DOHH2 (cell line): ENCODE data around the gene RNPEPL1.

ENCODE experiments used
- H3F3A ChIP-seq: fragments of 200-600 bp; sonication (generic), shearing (Covaris generic); 2 replicates; pipeline ENCODE4 v1.6.0; 2016; ENCODE audit warnings: antibody characterized with exemption, mild to moderate bottlenecking; ENCODE audit not compliant: control insufficient read depth, insufficient read depth
- H3K27ac ChIP-seq: fragments of 200-600 bp; sonication (generic); 2 replicates; pipeline ENCODE4 v1.5.1; 2014; ENCODE audit warnings: low read depth, mild to moderate bottlenecking, low read length, moderate library complexity
- H3K27me3 ChIP-seq: fragments of 200-600 bp; sonication (generic); 2 replicates; pipeline ENCODE4 v1.6.1; 2014; ENCODE audit warnings: mild to moderate bottlenecking, low read length, mixed read lengths; ENCODE audit not compliant: control insufficient read depth
- H3K36me3 ChIP-seq: fragments of 200-600 bp; sonication (generic); 2 replicates; pipeline ENCODE4 v1.6.1; 2014; ENCODE audit warnings: mild to moderate bottlenecking, low read length, moderate library complexity, mixed read lengths; ENCODE audit not compliant: control insufficient read depth
- H3K4me1 ChIP-seq: fragments of 200-600 bp; sonication (generic); 2 replicates; pipeline ENCODE4 v1.6.1; 2014; ENCODE audit warnings: mild to moderate bottlenecking, low read length, mixed read lengths; ENCODE audit not compliant: control insufficient read depth
- H3K4me2 ChIP-seq: fragments of 200-600 bp; sonication (generic); 2 replicates; pipeline ENCODE4 v1.6.0; 2014; ENCODE audit warnings: mild to moderate bottlenecking, low read length, moderate library complexity
- H3K4me3 ChIP-seq: fragments of 200-600 bp; sonication (generic); 2 replicates; pipeline ENCODE4 v1.5.1; 2014; ENCODE audit warnings: mild to moderate bottlenecking, low read length, mixed read lengths
- H3K79me2 ChIP-seq: fragments of 200-600 bp; sonication (generic); 2 replicates; pipeline ENCODE4 v1.6.1; 2014; ENCODE audit warnings: mild to moderate bottlenecking, low read length, mixed read lengths; ENCODE audit not compliant: control insufficient read depth
- H3K9me2 ChIP-seq: fragments of 200-600 bp; sonication (generic); replicated peaks from 2 replicates; pipeline ENCODE4 v1.6.1; 2014; ENCODE audit warnings: mild to moderate bottlenecking, low read length, mixed read lengths; ENCODE audit not compliant: control insufficient read depth
- H3K9me3 ChIP-seq: fragments of 200-600 bp; sonication (generic); 2 replicates; pipeline ENCODE4 v1.6.1; 2014; ENCODE audit warnings: antibody characterized with exemption, low read length, mixed read lengths; ENCODE audit not compliant: control insufficient read depth, insufficient read depth
- H4K20me1 ChIP-seq: fragments of 200-600 bp; sonication (generic); 2 replicates; pipeline ENCODE4 v1.6.0; 2014; ENCODE audit warnings: low read depth, mild to moderate bottlenecking, antibody characterized with exemption, low read length, moderate library complexity; ENCODE audit not compliant: control insufficient read depth, insufficient read depth
- EZH2phosphoT487 ChIP-seq: fragments of 200-600 bp; sonication (generic); IDR thresholded peaks from 2 replicates; pipeline ENCODE4 v1.6.1; 2017; ENCODE audit warnings: borderline replicate concordance, mild to moderate bottlenecking, antibody characterized with exemption, low read length, moderate library complexity, mixed read lengths
- TF ChIP-seq, protein P1 (sequence below): fragments of 200-600 bp; sonication (generic); IDR thresholded peaks from one replicate; pipeline ENCODE4 v1.5.1; 2014; ENCODE audit warnings: antibody characterized with exemption, mild to moderate bottlenecking, low read depth, low read length; ENCODE audit not compliant: poor library complexity, severe bottlenecking

RNPEPL1 gene

DNA sequence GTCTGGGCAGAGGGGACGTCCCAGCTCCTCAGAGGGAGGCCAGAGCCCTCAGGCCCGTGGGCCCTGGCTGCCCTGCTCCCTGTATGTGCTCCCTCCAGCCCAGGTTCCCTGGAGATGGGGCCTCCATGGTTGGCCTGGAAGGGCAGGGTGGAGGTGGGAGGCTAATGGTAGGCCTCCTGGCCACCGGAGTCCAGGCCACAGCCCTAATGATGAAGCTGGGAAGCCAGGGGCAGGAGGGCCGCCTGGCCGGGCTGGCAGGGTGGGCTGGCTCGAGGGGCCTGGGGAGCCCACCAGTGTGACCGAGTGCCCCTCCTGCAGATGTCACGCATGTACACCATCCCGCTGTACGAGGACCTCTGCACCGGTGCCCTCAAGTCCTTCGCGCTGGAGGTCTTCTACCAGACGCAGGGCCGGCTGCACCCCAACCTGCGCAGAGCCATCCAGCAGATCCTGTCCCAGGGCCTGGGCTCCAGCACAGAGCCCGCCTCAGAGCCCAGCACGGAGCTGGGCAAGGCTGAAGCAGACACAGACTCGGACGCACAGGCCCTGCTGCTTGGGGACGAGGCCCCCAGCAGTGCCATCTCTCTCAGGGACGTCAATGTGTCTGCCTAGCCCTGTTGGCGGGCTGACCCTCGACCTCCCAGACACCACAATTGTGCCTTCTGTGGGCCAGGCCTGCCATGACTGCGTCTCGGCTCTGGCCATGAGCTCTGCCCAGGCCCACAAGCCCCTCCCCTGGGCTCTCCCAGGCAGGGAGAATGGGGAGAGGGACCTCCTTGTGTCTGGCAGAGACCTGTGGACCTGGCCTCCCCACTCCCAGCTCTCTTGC, 9.2 kb downstream of the RNPEPL1 start:
- Histone ChIP-seq H3K4me3 (no peak overlapping the region), H3K4me2 (no peak overlapping the region), H3K9me3 (no peaks in the 10 kb centered on the region), H3K79me2 (peaks cover 39% of the 10 kb centered on the region), H3K36me3 (peaks cover 57% of the 10 kb centered on the region), H3K9me2 (no peaks in the 10 kb centered on the region), H3K27ac (no peak overlapping the region), H3K4me1 (peaks cover 36% of the 10 kb centered on the region), H3K27me3 (no peaks in the 10 kb centered on the region), H4K20me1 (no peaks in the 10 kb centered on the region), H3F3A (no peaks in the 10 kb centered on the region)
- TF ChIP-seq, protein P1, sequence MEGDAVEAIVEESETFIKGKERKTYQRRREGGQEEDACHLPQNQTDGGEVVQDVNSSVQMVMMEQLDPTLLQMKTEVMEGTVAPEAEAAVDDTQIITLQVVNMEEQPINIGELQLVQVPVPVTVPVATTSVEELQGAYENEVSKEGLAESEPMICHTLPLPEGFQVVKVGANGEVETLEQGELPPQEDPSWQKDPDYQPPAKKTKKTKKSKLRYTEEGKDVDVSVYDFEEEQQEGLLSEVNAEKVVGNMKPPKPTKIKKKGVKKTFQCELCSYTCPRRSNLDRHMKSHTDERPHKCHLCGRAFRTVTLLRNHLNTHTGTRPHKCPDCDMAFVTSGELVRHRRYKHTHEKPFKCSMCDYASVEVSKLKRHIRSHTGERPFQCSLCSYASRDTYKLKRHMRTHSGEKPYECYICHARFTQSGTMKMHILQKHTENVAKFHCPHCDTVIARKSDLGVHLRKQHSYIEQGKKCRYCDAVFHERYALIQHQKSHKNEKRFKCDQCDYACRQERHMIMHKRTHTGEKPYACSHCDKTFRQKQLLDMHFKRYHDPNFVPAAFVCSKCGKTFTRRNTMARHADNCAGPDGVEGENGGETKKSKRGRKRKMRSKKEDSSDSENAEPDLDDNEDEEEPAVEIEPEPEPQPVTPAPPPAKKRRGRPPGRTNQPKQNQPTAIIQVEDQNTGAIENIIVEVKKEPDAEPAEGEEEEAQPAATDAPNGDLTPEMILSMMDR = no peak
- TF ChIP-seq EZH2phosphoT487 = no peak

DNA sequence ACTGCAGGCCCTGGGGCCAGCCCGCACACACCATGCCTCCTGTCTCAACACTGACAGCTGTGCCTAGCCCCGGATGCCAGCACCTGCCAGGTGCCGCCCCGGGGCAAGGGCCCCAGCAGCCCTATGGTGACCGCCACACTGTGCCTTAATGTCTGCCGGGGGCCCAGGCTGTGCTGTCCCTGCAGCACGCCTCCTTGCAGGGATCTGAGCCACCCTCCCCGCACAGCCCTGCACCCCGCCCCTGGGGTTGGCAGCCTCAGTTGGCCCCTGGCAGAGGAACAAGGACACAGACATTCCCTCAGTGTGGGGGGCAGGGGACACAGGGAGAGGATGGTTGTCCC, 9.8 kb downstream of the RNPEPL1 start:
- Histone ChIP-seq H3K27me3 (no peaks in the 10 kb centered on the region), H3K4me3 (no peak overlapping the region), H3K4me1 (peaks cover 42% of the 10 kb centered on the region), H3K36me3 (peaks cover 63% of the 10 kb centered on the region), H3K27ac (no peak overlapping the region), H3K79me2 (peaks cover 45% of the 10 kb centered on the region), H3K4me2 (no peak overlapping the region), H3K9me2 (no peaks in the 10 kb centered on the region), H3F3A (no peaks in the 10 kb centered on the region), H3K9me3 (no peaks in the 10 kb centered on the region), H4K20me1 (no peaks in the 10 kb centered on the region)
- no peak for TF ChIP-seq EZH2phosphoT487
- TF ChIP-seq, protein P1 = no peak

DNA sequence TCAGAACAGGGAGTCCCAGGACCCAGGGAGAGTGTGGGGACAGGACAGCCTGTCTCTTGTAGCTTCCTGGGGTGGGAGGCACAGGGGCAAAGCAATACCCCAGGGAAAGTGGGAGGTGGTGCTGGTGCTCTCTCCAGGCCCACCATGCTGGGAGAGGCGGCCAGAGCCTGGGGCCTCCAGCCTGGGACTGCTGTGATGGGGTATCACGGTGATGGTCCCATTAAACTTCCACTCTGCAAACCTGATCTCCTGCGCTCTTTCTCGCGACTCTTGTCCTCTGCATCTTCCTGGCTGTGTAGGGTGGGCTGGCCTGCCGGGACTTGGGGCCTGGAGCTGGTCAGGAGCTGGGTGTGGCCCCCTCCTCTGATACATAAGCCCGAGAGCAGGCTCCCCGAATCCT, 10.2 kb downstream of the RNPEPL1 start:
- H3K4me2 ChIP-seq = no peak overlapping the region
- peaks cover 67% of the 10 kb centered on the region for H3K36me3 ChIP-seq
- TF ChIP-seq EZH2phosphoT487 = no peak
- TF ChIP-seq, protein P1 = no peak

More for the DNA sequence above, 10.2 kb downstream of the RNPEPL1 start:
- H3K9me3 ChIP-seq = no peaks in the 10 kb centered on the region
- no peaks in the 10 kb centered on the region for H3K27me3 ChIP-seq
- no peaks in the 10 kb centered on the region for H3K9me2 ChIP-seq
- H3K4me3 ChIP-seq = no peak overlapping the region
- H4K20me1 ChIP-seq = no peaks in the 10 kb centered on the region
- no peak overlapping the region for H3K27ac ChIP-seq
- H3K79me2 ChIP-seq = peaks cover 49% of the 10 kb centered on the region
- H3K4me1 ChIP-seq = peaks cover 46% of the 10 kb centered on the region
- no peaks in the 10 kb centered on the region for H3F3A ChIP-seq
